Neural cell (in vitro differentiated cells): ENCODE data around the gene PDLIM1. TPM values are rescaled to one million over a fixed set of nuclear protein-coding genes. Genes with fewer than 3 reads are reported as not detected.

ENCODE experiments used
- H2AFZ ChIP-seq: fragments of 200-600, 300-800 bp; sonication (generic), shearing (Covaris generic); 2 replicates; pipeline ENCODE4 v1.6.0; 2014; ENCODE audit warnings: low read depth, mild to moderate bottlenecking, antibody characterized with exemption, low read length, moderate library complexity
- H3F3A ChIP-seq: fragments of 200-600 bp; shearing (Covaris generic); 2 replicates; pipeline ENCODE4 v1.6.1; 2016; ENCODE audit warnings: mild to moderate bottlenecking, moderate library complexity, mixed read lengths, antibody characterized with exemption, low read length; ENCODE audit not compliant: insufficient read depth, poor library complexity, severe bottlenecking
- H3K27ac ChIP-seq: fragments of 200-600, 300-800 bp; sonication (generic), shearing (Covaris generic); 2 replicates; pipeline ENCODE4 v1.5.1; 2014; ENCODE audit warnings: mild to moderate bottlenecking, low read length, moderate library complexity
- H3K27me3 ChIP-seq: fragments of 300-800, 200-600 bp; sonication (generic), shearing (Covaris generic); 2 replicates; pipeline ENCODE4 v1.6.0; 2014; ENCODE audit warnings: mild to moderate bottlenecking, low read depth, low read length, moderate library complexity; ENCODE audit not compliant: insufficient read depth
- H3K36me3 ChIP-seq: fragments of 300-800, 200-600 bp; sonication (generic), shearing (Covaris generic); 2 replicates; pipeline ENCODE4 v1.5.1; 2014; ENCODE audit warnings: mild to moderate bottlenecking, antibody characterized with exemption, low read length, moderate library complexity; ENCODE audit not compliant: insufficient read depth
- H3K4me2 ChIP-seq: fragments of 300-800, 200-600 bp; sonication (generic), shearing (Covaris generic); 2 replicates; pipeline ENCODE4 v1.6.0; 2014; ENCODE audit warnings: mild to moderate bottlenecking, low read length
- H3K4me3 ChIP-seq: fragments of 300-800, 200-600 bp; sonication (generic), shearing (Covaris generic); 2 replicates; pipeline ENCODE4 v1.5.1; 2014; ENCODE audit warnings: mild to moderate bottlenecking, low read length, moderate library complexity
- H3K79me2 ChIP-seq: fragments of 200-600 bp; shearing (Covaris generic); replicated peaks from 2 replicates; pipeline ENCODE4 v1.6.0; 2014; ENCODE audit warnings: mild to moderate bottlenecking, low read length, moderate library complexity; ENCODE audit not compliant: insufficient read depth
- H3K9ac ChIP-seq: fragments of 300-800, 200-600 bp; sonication (generic), shearing (Covaris generic); 2 replicates; pipeline ENCODE4 v1.6.1; 2016; ENCODE audit warnings: mild to moderate bottlenecking, low read length, mixed read lengths
- H3K9me2 ChIP-seq: fragments of 200-600 bp; shearing (Covaris generic); 2 replicates; pipeline ENCODE4 v1.6.1; 2016; ENCODE audit warnings: mild to moderate bottlenecking, low read length, mixed read lengths; ENCODE audit not compliant: insufficient read depth
- H3K9me3 ChIP-seq: fragments of 200-600, 300-800 bp; sonication (generic), shearing (Covaris generic); 2 replicates; pipeline ENCODE4 v1.6.1; 2016; ENCODE audit warnings: mild to moderate bottlenecking, mixed run types, low read length, moderate library complexity, mixed read lengths
- H4K20me1 ChIP-seq: fragments of 200-600 bp; shearing (Covaris generic); 2 replicates; pipeline ENCODE4 v1.6.1; 2016; ENCODE audit warnings: mild to moderate bottlenecking, mixed run types; ENCODE audit not compliant: insufficient read depth
- EP300 ChIP-seq: fragments of 450-650 bp; conservative IDR thresholded peaks from 2 replicates; pipeline ENCODE4 v1.6.1; 2014; ENCODE audit warnings: antibody characterized with exemption, mild to moderate bottlenecking, moderate library complexity; ENCODE audit not compliant: poor library complexity, severe bottlenecking
- EZH2 ChIP-seq: fragments of 200-600, 300-800 bp; shearing (Covaris generic), sonication (generic); IDR thresholded peaks from 2 replicates; pipeline ENCODE4 v1.6.1; 2014; ENCODE audit warnings: antibody characterized with exemption, low read length, borderline replicate concordance, mild to moderate bottlenecking; ENCODE audit not compliant: insufficient read depth, poor library complexity, severe bottlenecking
- MXI1 ChIP-seq: fragments of 450-650 bp; conservative IDR thresholded peaks from 2 replicates; pipeline ENCODE4 v1.6.1; 2014; ENCODE audit warnings: antibody characterized with exemption, mild to moderate bottlenecking; ENCODE audit not compliant: poor library complexity, severe bottlenecking
- POLR2AphosphoS5 ChIP-seq: IDR thresholded peaks from 2 replicates; pipeline ENCODE4 v1.6.1; 2012
- RAD21 ChIP-seq: fragments of 450-650 bp; conservative IDR thresholded peaks from 2 replicates; pipeline ENCODE4 v1.6.1; 2014; ENCODE audit warnings: antibody characterized with exemption, mild to moderate bottlenecking, moderate library complexity
- REST ChIP-seq: IDR thresholded peaks from 2 replicates; pipeline ENCODE4 v1.6.1; 2012; ENCODE audit warnings: borderline replicate concordance
- SMC3 ChIP-seq: fragments of 450-650 bp; conservative IDR thresholded peaks from 2 replicates; pipeline ENCODE4 v1.6.1; 2014; ENCODE audit warnings: antibody characterized with exemption, mild to moderate bottlenecking, moderate library complexity; ENCODE audit not compliant: poor library complexity
- TAF1 ChIP-seq: IDR thresholded peaks from 2 replicates; pipeline ENCODE4 v1.6.1; 2012; ENCODE audit warnings: low read depth
- polyA plus RNA-seq: library from polyadenylated mRNA; depleted of rRNA; stranded (reverse); fragments of >200 nt; gene quantifications from 2 replicates; pipeline ENCODE4 v1.2.3, GENCODE V29; 2014
- TF ChIP-seq, protein P1 (sequence below): fragments of 450-650 bp; IDR thresholded peaks from 2 replicates; pipeline ENCODE4 v1.5.1; 2014; ENCODE audit warnings: antibody characterized with exemption, mild to moderate bottlenecking, moderate library complexity; ENCODE audit not compliant: poor library complexity, severe bottlenecking

PDLIM1 gene
- polyA plus RNA-seq, 1 donor from 2014 or later: 1.0 TPM

- Histone ChIP-seq H3K4me2 (no peak overlapping the region), H3K27me3 (no peaks in the 10 kb centered on the region), H3K4me3 (no peak overlapping the region), H3F3A (no peaks in the 10 kb centered on the region), H3K9me3 (no peaks in the 10 kb centered on the region), H4K20me1 (no peaks in the 10 kb centered on the region), H3K79me2 (no peaks in the 10 kb centered on the region), H2AFZ (no peak overlapping the region), H3K36me3 (no peaks in the 10 kb centered on the region), H3K9me2 (no peaks in the 10 kb centered on the region), H3K9ac (no peak overlapping the region), H3K27ac (no peak overlapping the region)
- TF ChIP-seq REST (no peak), RAD21 (no peak), EP300 (no peak), TAF1 (no peak), POLR2AphosphoS5 (no peak), EZH2 (no peak), SMC3 (no peak), MXI1 (no peak)
- TF ChIP-seq, protein P1, sequence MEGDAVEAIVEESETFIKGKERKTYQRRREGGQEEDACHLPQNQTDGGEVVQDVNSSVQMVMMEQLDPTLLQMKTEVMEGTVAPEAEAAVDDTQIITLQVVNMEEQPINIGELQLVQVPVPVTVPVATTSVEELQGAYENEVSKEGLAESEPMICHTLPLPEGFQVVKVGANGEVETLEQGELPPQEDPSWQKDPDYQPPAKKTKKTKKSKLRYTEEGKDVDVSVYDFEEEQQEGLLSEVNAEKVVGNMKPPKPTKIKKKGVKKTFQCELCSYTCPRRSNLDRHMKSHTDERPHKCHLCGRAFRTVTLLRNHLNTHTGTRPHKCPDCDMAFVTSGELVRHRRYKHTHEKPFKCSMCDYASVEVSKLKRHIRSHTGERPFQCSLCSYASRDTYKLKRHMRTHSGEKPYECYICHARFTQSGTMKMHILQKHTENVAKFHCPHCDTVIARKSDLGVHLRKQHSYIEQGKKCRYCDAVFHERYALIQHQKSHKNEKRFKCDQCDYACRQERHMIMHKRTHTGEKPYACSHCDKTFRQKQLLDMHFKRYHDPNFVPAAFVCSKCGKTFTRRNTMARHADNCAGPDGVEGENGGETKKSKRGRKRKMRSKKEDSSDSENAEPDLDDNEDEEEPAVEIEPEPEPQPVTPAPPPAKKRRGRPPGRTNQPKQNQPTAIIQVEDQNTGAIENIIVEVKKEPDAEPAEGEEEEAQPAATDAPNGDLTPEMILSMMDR: no peak
Observed at GRCh38 chr10:95257849-95258248, 33.0 kb downstream of the PDLIM1 start.

DNA sequence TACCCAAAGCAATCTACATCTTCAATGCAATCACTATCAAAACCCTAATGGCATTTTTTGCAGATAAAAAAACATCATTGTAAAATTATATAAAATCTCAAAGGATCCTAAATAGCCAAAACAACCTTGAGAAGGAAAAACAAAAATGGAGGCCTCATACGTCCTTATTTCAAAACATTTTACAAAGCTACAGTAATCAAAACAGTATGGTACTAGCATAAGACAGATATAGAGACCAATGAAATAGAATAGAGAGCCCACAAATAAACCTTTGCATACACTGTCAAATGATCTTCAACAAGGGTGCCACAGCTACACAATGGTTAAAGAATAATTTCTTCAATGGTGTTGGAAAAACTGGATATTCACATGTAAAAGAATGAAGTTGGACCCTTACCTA is 34.5 kb downstream of the PDLIM1 start:
- H3K4me3 ChIP-seq: no peak overlapping the region
- H3F3A ChIP-seq: no peaks in the 10 kb centered on the region
- no peak overlapping the region for H3K27ac ChIP-seq
- no peaks in the 10 kb centered on the region for H3K9me2 ChIP-seq
- no peaks in the 10 kb centered on the region for H3K79me2 ChIP-seq
- no peaks in the 10 kb centered on the region for H3K9me3 ChIP-seq
- no peak overlapping the region for H2AFZ ChIP-seq
- no peaks in the 10 kb centered on the region for H3K27me3 ChIP-seq
- TF ChIP-seq, protein P1: no peak
- no peak for TF ChIP-seq EZH2
- TF ChIP-seq RAD21: no peak
- no peak for TF ChIP-seq POLR2AphosphoS5
- H4K20me1 ChIP-seq: no peaks in the 10 kb centered on the region
- no peak overlapping the region for H3K4me2 ChIP-seq
- no peaks in the 10 kb centered on the region for H3K36me3 ChIP-seq
- H3K9ac ChIP-seq: no peak overlapping the region
